ENCODE measurements around the gene ZNF649.

- no peak for TF ChIP-seq CTCF (conservative IDR thresholded peaks at IDR 0.05; ENCODE audit: low read depth, low read length)
- TF ChIP-seq RAD21 (IDR thresholded peaks at IDR 0.05; ENCODE audit: low read length) = no peak
- TF ChIP-seq SMC3 (IDR thresholded peaks at IDR 0.05; ENCODE audit: low read depth, low read length) = no peak
- no peak for TF ChIP-seq POLR2A (IDR thresholded peaks at IDR 0.05; ENCODE audit: low read depth, low read length)
- TF ChIP-seq FOS (IDR thresholded peaks at IDR 0.05; ENCODE audit: low read depth, low read length) = no peak
Measured at GRCh38 chr19:51861870-51862622, 42.8 kb downstream of the ZNF649 start.

Data from IMR-90 (cell line).